Suprapubic skin (tissue), 3 donors: Measurements from ENCODE around the gene NDUFB1.

ENCODE experiments used
- CTCF ChIP-seq, 2 donors: fragments of 200-600 bp in 1 of 2; fragments of 450-650 bp in 1 of 2; sonication (generic) in 1 of 2; IDR thresholded peaks; one replicate each; pipeline ENCODE4 v1.5.1; 2016 to 2019; ENCODE audit warnings: antibody characterized with exemption in 2 of 2, mild to moderate bottlenecking in 1 of 2, moderate library complexity in 1 of 2
- POLR2A ChIP-seq, 2 donors: fragments of 450-650 bp; IDR thresholded peaks; one replicate each; pipeline ENCODE4 v1.6.1; 2017; ENCODE audit warnings: antibody characterized with exemption in 2 of 2, mild to moderate bottlenecking in 2 of 2, moderate library complexity in 2 of 2

- TF ChIP-seq POLR2A (IDR thresholded peaks at IDR 0.05), result no peak
- peak in 1 of 2 donors; percentile 27 for TF ChIP-seq CTCF (IDR thresholded peaks at IDR 0.05)
These were observed 13.8 kb upstream of the NDUFB1 start for GRCh38 chr14:92135269-92135668.
